MCF 10A (cell line): Measurements from ENCODE around the gene TULP3. TPM values are rescaled to one million over a fixed set of nuclear protein-coding genes. Genes with fewer than 3 reads are reported as not detected.

ENCODE experiments used
- BruUV-seq: library from RNA; stranded (reverse); fragments of 400-500 nt; replicated peaks from 2 replicates; lab custom pipeline; 2021; lab: Mats Ljungman, UMichigan
- CTCF ChIA-PET: fragments of 300-600 bp; sonication (Branson Sonifier 250); formaldehyde crosslinking; extraction: SDS; loops from one replicate; lab custom pipeline; 2021; ENCODE audit warnings: antibody characterized with exemption, inconsistent platforms; lab: Yijun Ruan, JAX
- POLR2A ChIA-PET: fragments of 300-600, 350-650 bp; sonication (Branson Sonifier 250); formaldehyde crosslinking; extraction: SDS; loops from one replicate; lab custom pipeline; 2020; ENCODE audit warnings: antibody characterized with exemption, inconsistent platforms; lab: Yijun Ruan, JAX
- DNase-seq: peaks from one replicate; pipeline ENCODE4 v3.0.0-alpha.2; 2018; ENCODE audit not compliant: unreplicated experiment
- H3K27ac Mint-ChIP-seq: one replicate; pipeline ENCODE4 v1.8.0; 2022; ENCODE audit warnings: mild to moderate bottlenecking, low read depth, mixed read lengths; ENCODE audit not compliant: unreplicated experiment
- H3K27me3 Mint-ChIP-seq: one replicate; pipeline ENCODE4 v1.8.0; 2022; ENCODE audit warnings: mixed read lengths; ENCODE audit not compliant: insufficient read depth, unreplicated experiment
- H3K36me3 Mint-ChIP-seq: one replicate; pipeline ENCODE4 v1.8.0; 2022; ENCODE audit warnings: mild to moderate bottlenecking, moderate library complexity, mixed read lengths; ENCODE audit not compliant: insufficient read depth, unreplicated experiment
- H3K4me1 Mint-ChIP-seq: one replicate; pipeline ENCODE4 v1.8.0; 2022; ENCODE audit warnings: mixed read lengths; ENCODE audit not compliant: insufficient read depth, unreplicated experiment
- H3K4me3 Mint-ChIP-seq: one replicate; pipeline ENCODE4 v1.8.0; 2022; ENCODE audit warnings: mild to moderate bottlenecking, moderate library complexity, mixed read lengths; ENCODE audit not compliant: unreplicated experiment
- H3K9me3 Mint-ChIP-seq: one replicate; pipeline ENCODE4 v1.8.0; 2022; ENCODE audit warnings: mixed read lengths; ENCODE audit not compliant: unreplicated experiment
- intact Hi-C: fragments of 100-400 bp; cut with micrococcal nuclease; formaldehyde crosslinking; loops from 2 replicates; pipeline ENCODE4 v1.14.1; 2022
- total RNA-seq: library from RNA; stranded (reverse); gene quantifications from 2 replicates; pipeline ENCODE4 v1.2.3, GENCODE V29; 2022
- TF ChIP-seq, protein P1 (sequence below): fragments of 200-600 bp; IDR thresholded peaks from one replicate; pipeline ENCODE4 v1.8.0; 2022; ENCODE audit warnings: antibody characterized with exemption, mild to moderate bottlenecking; ENCODE audit not compliant: unreplicated experiment

TULP3 gene
- total RNA-seq, 1 experiment from 2014 or later, result 36.2 TPM

DNA sequence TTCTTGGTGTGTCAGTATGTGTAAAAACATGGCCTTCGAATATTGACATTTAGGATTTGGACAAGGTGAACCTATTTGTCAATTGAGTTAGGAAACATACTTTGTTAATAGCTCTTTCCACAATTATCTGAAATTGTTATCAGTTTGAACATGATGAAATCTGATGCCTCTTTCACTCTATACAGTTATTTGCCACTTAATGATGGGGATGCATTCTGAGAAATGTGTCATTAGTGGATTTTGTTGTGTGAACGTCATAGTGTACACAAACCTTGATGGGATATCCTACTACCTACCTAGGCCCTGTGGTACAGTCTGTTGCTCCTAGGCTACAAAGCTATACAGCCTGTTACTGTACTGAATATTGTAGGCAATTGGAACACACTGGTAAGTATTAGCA lies 4.8 kb downstream of the TULP3 start:
- no peak for DNase-seq
- CTCF ChIA-PET, result interaction anchor here (0.6 to 1.2 kb wide), 5 partner anchors 9 to 379 kb away, joined by 3 to 6 read pairs (median 3); no protein-coding TSS in a partner anchor
- H3K27me3 Mint-ChIP-seq, result no peaks in the 10 kb centered on the region

DNA sequence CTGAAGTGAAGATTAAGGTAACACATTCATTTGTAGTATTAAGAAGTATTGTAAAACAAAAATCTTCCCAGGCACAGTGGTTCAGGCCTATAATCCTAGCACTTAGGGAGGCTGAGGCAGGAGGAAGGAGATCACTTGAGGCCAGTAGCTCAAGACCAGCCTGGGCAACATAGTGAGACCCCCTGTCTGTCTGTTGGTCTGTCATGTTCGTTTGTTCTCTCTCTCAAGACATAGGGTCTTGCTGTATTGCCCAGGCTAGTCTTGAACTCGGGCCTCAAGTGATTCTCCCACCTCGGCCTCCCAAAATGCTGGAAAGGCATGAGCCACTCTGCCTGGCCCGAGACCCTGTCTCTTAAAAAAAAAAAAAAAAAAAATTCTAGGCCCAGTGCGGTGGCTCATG lies 6.7 kb downstream of the TULP3 start:
- Mint-ChIP-seq H3K27me3 (no peaks in the 10 kb centered on the region), H3K4me3 (no peak overlapping the region), H3K27ac (no peak overlapping the region), H3K9me3 (no peaks in the 10 kb centered on the region), H3K4me1 (peaks cover 6% of the 10 kb centered on the region), H3K36me3 (peaks cover 22% of the 10 kb centered on the region)
- DNase-seq, result no peak
- TF ChIP-seq, protein P1, sequence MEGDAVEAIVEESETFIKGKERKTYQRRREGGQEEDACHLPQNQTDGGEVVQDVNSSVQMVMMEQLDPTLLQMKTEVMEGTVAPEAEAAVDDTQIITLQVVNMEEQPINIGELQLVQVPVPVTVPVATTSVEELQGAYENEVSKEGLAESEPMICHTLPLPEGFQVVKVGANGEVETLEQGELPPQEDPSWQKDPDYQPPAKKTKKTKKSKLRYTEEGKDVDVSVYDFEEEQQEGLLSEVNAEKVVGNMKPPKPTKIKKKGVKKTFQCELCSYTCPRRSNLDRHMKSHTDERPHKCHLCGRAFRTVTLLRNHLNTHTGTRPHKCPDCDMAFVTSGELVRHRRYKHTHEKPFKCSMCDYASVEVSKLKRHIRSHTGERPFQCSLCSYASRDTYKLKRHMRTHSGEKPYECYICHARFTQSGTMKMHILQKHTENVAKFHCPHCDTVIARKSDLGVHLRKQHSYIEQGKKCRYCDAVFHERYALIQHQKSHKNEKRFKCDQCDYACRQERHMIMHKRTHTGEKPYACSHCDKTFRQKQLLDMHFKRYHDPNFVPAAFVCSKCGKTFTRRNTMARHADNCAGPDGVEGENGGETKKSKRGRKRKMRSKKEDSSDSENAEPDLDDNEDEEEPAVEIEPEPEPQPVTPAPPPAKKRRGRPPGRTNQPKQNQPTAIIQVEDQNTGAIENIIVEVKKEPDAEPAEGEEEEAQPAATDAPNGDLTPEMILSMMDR, result no peak
- no TSS peak for BruUV-seq
- ChIA-PET CTCF (no interaction called here), POLR2A (interaction anchor here (0.6 kb wide), 1 partner anchor 15 kb away, joined by 3 read pairs; no protein-coding TSS in a partner anchor)
- intact Hi-C loops, result no loop called here

More for the DNA sequence above, 4.8 kb downstream of the TULP3 start:
- TF ChIP-seq, protein P1, result no peak
- H3K4me1 Mint-ChIP-seq, result peaks cover 6% of the 10 kb centered on the region
- no peaks in the 10 kb centered on the region for H3K9me3 Mint-ChIP-seq
- peaks cover 22% of the 10 kb centered on the region for H3K36me3 Mint-ChIP-seq
- no peak overlapping the region for H3K4me3 Mint-ChIP-seq
- no TSS peak for BruUV-seq
- POLR2A ChIA-PET, result interaction anchor here (0.9 to 1.0 kb wide), 2 partner anchors 9 to 17 kb away, joined by 3 read pairs; no protein-coding TSS in a partner anchor
- intact Hi-C loops, result no loop called here
- H3K27ac Mint-ChIP-seq, result no peak overlapping the region

DNA sequence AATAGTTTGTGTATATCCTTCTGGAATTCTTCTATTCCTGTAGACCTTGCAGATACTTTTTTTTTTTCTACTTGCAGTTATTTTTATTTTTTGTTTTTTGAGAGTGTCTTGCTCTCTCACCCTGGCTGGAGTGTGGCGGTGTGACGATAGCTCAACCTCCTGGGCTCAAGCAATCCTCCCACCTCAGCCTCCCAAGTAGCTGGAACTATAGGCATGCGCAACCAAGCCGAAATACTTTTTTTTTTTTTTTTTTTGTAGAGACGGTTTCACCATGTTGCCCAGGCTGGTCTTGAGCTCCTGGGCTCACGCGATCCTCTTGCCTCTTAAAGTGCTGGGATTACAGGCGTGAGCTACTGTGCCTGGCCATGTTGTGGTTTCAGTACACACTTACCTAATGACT lies 10.0 kb downstream of the TULP3 start:
- CTCF ChIA-PET, result interaction anchor here (0.8 to 1.0 kb wide), 3 partner anchors 16 to 141 kb away, joined by 3 to 5 read pairs (median 3); no protein-coding TSS in a partner anchor
- no peak for DNase-seq
- TF ChIP-seq, protein P1, result no peak
- POLR2A ChIA-PET, result no interaction called here
- intact Hi-C loops, result no loop called here
- H3K36me3 Mint-ChIP-seq, result peaks cover 9% of the 10 kb centered on the region
- no peaks in the 10 kb centered on the region for H3K27me3 Mint-ChIP-seq
- no peaks in the 10 kb centered on the region for H3K4me1 Mint-ChIP-seq
- H3K9me3 Mint-ChIP-seq, result no peaks in the 10 kb centered on the region
- no peak overlapping the region for H3K27ac Mint-ChIP-seq
- no peak overlapping the region for H3K4me3 Mint-ChIP-seq
- no TSS peak for BruUV-seq

DNA sequence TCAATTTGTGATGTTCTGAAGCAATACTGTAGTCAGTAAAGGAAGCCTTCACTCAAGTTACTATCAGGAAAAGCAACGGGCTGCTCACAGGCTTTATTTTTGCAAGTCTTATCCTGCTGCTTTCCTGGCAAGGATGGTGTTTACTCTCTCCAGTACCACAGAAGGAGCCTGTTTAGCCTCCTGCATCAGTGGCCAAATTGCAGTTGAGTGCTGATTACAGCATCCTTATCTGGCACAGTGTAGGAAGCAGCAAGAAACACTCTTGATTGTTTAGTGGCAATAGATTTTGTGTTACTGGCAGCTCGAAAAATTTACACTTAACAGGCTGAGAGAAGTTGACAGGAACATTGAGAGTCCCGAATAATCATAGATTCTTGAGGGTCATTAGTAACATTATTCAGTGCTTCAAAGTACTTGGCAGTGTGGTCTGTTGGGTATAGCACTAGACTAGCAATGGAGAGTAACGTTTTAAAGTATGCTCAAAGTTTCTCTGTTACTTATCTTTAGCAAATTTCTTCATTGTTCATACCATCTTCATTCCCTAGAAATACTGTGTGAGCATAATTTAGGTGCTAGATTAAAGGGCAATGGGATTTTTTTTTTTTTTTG lies 11.7 kb downstream of the TULP3 start:
- no peaks in the 10 kb centered on the region for H3K9me3 Mint-ChIP-seq
- ChIA-PET CTCF (no interaction called here), POLR2A (interaction anchor here (0.6 to 0.7 kb wide), 2 partner anchors 25 to 139 kb away, joined by 3 read pairs; partner anchors contain the start of genes FOXM1 and RHNO1)
- DNase-seq, result no peak
- no peaks in the 10 kb centered on the region for H3K27me3 Mint-ChIP-seq
- TF ChIP-seq, protein P1, result no peak
- H3K36me3 Mint-ChIP-seq, result peaks cover 19% of the 10 kb centered on the region
- no TSS peak for BruUV-seq
- no peak overlapping the region for H3K4me3 Mint-ChIP-seq
- no peak overlapping the region for H3K27ac Mint-ChIP-seq
- intact Hi-C loops, result no loop called here
- H3K4me1 Mint-ChIP-seq, result no peaks in the 10 kb centered on the region
